ENCODE measurements around the gene UBE2J2.

UBE2J2 gene

GRCh38 chr1:1295154-1295923, 21.7 kb upstream of the UBE2J2 start:
- DNase-seq = no peak

DNA sequence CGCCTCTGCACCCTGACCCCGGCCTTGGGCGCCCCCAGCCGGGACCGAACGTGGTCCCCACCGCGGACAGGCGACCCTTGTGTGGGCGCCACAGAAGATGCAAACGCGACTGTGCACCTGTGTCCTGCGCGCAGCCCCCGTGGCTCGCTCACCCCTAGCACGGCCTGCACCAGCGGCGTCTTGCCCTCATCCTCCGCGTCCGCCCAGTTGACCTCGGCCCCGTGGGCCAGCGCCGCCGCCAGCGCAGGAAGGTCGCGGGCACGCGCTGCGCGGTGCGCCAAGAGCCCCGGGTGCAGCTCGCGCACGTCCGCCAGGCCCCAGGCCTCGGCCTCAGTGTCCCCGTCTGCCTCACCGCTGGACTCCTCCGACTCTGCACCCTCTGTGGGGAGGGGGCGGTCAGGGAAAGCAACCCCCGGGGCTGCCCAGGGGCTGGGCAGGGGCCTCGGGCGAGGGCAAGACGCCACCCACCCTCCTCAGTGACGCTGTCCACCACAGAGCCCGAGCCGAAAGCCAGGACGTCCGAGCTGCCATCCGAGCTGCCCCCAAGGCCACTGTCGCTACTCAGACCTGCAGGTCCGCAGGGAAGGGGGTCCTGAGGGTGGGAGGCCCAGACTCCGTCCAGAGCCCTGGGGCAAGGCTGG, 20.7 kb upstream of the UBE2J2 start:
- no peak for DNase-seq

GRCh38 chr1:1293263-1294249, 19.9 kb upstream of the UBE2J2 start:
- DNase-seq = no peak

GRCh38 chr1:1292851-1293250, 19.2 kb upstream of the UBE2J2 start:
- no peak for DNase-seq

DNA sequence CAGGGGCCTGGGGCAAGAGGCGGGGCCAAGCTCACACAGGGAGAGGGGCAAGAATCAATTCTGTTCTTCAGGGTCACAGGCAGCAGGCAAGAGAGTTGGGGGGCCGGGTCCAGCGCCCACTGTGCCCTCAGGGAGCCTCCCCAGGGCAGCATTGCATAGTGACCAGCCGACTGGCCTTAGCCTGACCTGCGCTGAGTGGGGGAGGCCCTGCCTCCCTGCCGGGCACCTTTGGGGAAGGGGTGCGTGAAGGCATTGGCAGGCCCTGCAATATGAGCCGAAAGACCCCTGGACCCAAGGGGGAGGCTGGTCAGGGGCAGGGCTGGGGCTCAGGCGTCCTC, 18.8 kb upstream of the UBE2J2 start:
- DNase-seq = no peak

DNA sequence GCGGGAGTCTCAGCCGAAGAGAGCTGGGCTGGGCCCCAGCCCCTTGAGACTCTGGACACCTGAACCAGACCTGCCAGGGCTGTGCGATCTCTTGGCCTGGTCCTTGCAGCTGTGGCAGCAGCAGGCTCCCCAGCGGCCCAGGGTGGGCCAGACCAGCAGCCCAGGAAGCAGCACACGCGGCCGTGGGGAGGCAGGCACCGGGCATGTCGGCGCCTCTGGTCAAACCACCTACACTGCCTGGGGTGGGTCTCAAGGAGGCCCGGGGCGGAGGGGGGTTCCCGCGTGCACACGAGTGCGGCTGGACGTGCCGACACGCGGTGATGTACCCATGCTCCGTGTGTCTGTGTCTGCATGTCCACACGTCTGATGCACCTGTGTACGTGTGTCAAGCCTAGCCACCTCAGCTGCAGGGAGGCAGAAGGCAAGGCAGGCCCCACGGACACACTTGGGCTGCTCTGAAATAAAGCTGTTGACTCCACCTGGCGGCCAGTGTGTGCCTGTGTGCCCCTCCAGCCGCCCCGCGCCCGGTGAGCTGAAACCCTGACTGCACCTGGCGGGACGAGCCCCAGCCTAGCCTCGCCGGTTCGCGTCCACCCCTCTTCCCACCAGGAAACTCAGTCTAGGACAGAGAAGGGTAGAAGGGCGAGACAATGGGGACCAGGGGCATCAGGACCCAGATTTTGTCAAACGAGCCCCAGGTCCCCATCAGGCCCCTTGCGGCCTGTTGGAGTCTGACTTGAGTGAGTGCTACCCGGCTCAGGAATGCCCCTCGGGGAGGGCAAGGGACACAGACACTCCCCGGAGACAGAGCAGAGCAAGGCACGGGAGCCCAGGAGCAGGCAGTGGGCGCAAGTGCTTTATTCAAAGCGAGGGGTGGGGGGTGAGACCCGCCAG, 18.1 kb upstream of the UBE2J2 start:
- DNase-seq = peak; percentile 76

- no peak for DNase-seq
These were observed 17.4 kb upstream of the UBE2J2 start for GRCh38 chr1:1291023-1291528.

- peak; percentile 80 for DNase-seq
These were observed 16.6 kb upstream of the UBE2J2 start for GRCh38 chr1:1290238-1290731.

DNA sequence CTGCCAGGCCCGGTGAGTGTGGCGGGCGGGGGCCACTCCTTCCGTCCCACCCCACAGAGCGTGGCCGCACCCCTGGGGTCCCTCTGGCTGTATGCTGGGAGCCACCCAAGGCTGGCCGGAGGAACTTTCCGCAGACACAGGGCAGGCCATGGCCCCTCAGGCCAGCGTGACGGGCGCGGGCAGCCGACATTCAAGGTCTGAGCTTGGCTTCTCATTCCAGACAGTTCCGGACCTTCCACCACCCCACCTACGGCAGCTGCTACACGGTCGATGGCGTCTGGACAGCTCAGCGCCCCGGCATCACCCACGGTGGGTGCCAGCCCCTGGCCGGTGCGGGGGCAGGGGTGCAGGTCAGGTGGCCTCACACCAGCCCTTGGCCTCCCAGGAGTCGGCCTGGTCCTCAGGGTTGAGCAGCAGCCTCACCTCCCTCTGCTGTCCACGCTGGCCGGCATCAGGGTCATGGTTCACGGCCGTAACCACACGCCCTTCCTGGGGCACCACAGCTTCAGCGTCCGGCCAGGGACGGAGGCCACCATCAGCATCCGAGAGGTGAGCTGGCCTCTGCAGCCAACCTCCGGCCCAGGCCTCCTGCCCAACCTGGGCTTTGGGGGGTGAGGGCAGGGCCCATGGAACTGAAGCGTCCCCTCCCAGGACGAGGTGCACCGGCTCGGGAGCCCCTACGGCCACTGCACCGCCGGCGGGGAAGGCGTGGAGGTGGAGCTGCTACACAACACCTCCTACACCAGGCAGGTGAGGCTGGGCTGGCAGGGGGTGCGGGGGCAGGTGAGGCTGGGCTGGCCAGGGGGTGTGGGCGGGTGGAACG, 13.8 kb upstream of the UBE2J2 start:
- no peak for DNase-seq

- no peak for DNase-seq
These were observed 12.9 kb upstream of the UBE2J2 start for GRCh38 chr1:1286313-1287261.

- no peak for DNase-seq
These were observed 12.1 kb upstream of the UBE2J2 start for GRCh38 chr1:1285611-1286311.

DNA sequence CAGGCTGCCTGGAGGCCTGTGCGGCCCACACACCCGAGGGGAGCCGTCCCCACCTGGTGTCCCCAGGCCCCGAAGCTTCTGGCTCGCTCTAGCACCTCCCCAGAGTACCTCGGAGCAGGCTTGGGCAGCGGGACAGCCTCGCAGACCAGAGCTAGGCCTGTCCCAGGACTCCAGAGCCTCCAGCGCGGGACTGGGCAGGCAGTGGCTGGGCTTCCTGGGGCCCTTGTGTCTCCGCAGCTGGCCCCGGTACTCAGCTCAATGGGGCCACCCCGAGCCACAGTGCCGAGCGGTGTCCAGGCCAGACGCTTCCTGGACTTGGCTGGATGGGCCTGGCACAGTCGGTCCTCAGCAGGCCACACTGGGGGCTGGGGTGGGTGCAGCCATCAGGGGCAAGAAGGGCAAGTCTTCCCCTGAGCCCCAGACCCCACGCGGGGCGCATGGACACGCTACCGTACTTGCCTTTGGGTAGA, 11.5 kb upstream of the UBE2J2 start:
- no peak for DNase-seq

GRCh38 chr1:1284221-1285101, 10.8 kb upstream of the UBE2J2 start:
- DNase-seq = no peak

DNA sequence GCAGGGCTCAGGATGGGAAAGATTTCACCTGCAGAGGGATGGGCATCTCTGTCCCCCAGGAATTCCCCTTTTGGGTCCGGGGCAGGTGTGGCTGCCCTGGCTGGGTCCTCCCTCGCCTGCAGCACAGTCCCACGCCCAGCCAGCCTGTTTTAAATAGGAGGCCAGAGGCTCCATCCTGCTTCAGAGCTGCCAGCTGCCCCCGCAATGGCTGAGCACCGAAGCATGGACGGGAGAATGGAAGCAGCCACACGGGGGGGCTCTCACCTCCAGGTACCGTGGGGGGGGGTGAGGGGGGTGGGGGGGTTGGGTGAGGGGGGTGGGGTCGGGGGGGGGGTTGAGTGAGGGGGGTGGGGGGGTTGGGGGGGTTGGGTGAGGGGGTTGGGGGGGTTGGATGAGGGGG, 10.2 kb upstream of the UBE2J2 start:
- no peak for DNase-seq

DNA sequence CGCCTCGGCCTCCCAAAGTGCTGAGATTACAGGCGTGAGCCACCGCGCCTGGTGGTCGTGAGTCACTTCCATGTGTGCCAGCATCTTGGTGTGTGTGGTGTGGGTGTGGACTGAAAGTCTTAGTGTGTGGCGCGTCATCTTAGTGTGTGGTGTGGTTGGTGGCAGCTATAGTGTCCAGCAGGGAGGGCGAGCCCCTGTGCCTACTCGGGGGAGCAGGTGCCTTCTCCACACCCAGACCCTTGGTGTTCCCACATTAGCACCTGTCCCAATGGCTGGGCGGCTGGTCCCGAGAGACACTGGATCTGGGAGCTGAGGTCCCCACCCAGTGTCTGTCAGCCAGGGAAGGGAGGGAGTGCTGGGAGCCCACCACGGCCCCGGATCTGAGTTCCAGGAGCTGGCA, 9.3 kb upstream of the UBE2J2 start:
- peak; percentile 63 for DNase-seq

DNA sequence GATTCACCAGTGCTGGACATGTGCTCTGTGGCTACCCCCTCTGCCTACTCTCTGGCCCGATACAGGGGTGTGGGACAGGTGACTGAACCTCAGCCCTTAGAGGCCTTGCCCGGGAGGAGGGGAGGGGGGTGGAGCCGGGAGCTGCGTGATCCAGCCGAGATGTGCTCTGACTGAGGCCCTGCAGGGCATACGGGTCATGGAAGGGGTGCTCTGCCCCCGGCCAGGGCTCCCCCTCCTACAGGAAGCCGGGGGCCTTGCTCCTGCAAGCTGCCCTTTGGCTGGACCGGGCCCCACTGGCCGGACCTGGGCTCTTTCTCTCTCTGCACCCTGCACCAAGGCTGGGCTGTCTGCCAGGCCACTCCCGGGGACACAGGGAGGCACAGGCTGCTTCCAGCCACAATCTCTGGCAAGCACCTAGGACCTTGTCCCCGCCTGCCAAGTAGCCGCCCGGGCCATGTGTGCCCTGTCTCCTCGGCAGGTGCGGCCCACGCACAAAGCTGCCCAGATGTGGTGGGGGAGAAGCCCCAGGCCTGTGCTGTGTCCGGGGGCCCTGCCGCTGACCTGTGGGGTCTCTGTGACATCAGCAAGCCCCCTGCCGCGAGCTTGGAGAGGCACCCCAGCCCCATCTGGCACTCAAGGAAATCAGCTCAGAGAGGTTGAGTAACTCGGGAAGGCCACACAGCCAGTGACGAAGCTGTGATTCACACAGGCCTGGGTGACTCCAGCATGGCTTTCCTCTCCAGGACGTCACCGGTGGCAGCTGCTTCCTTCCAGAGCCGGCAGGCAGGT, 8.1 kb upstream of the UBE2J2 start:
- peak; percentile 56 for DNase-seq

GRCh38 chr1:1280782-1281481, 7.3 kb upstream of the UBE2J2 start:
- no peak for DNase-seq
